Testis (tissue), 2 donors: Measurements from ENCODE around the gene PRSS57.

Experiments
- CTCF ChIP-seq, 3 experiments: fragments of 450-650 bp in 2 of 3; fragments of 200-600 bp in 1 of 3; sonication (generic) in 1 of 3; IDR thresholded peaks; one replicate each; pipeline ENCODE4 v1.5.1; 2016 to 2019; ENCODE audit warnings: antibody characterized with exemption in 3 of 3, mild to moderate bottlenecking in 2 of 3, moderate library complexity in 1 of 3
- POLR2A ChIP-seq: fragments of 450-650 bp; IDR thresholded peaks from one replicate; pipeline ENCODE4 v1.6.1; 2017; ENCODE audit warnings: antibody characterized with exemption, mild to moderate bottlenecking, moderate library complexity

- no peak for TF ChIP-seq CTCF (IDR thresholded peaks at IDR 0.05)
- no peak for TF ChIP-seq POLR2A
Observed at GRCh38 chr19:723247-723646, 28.0 kb upstream of the PRSS57 start.
